GM13977 (cell line): ENCODE measurements around the gene ITGAE.

ENCODE experiments used
- DNase-seq: peaks from one replicate; pipeline ENCODE4 v3.0.0; 2012; ENCODE audit warnings: low spot score
- in situ Hi-C: fragments of 300-500 bp; cut with MboI; formaldehyde crosslinking; loops from one replicate; pipeline ENCODE4 v1.12.0; 2022; ENCODE audit warnings: low sequenced_read_pairs, low pct_unique_long_range_greater_than_20kb, mixed read lengths, inconsistent platforms; ENCODE audit not compliant: unreplicated experiment
- TF ChIP-seq, protein P1 (sequence below): IDR thresholded peaks from 2 replicates; pipeline ENCODE4 v1.5.1; 2012; ENCODE audit warnings: mild to moderate bottlenecking, control low read depth; ENCODE audit not compliant: insufficient read depth; ENCODE audit errors: extremely low read depth, missing control alignments

The ITGAE gene

DNA sequence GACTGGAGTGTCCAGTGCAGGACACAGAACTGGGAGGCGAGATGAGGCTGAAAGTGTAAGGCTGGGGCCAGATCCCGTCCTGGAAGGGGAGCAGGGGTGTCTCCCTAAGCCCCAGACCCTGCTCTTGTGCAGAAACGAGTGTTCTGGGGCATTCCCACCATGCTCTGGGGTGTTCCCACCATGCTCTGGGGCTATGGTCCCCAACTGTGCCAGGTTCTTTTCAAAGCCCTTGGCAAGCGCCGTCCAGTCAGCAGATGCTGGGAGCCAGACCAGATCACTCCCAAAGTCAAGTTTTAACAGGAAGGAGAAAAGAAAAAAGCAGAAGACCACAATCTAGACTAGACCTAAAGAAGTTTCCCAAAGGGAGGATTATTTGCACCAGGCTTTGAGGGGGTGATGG is 135.2 kb downstream of the ITGAE start:
- in situ Hi-C loops: loop anchor here (25.0 kb wide), 1 partner anchor 629 kb away; no protein-coding TSS in a partner anchor
- TF ChIP-seq, protein P1, sequence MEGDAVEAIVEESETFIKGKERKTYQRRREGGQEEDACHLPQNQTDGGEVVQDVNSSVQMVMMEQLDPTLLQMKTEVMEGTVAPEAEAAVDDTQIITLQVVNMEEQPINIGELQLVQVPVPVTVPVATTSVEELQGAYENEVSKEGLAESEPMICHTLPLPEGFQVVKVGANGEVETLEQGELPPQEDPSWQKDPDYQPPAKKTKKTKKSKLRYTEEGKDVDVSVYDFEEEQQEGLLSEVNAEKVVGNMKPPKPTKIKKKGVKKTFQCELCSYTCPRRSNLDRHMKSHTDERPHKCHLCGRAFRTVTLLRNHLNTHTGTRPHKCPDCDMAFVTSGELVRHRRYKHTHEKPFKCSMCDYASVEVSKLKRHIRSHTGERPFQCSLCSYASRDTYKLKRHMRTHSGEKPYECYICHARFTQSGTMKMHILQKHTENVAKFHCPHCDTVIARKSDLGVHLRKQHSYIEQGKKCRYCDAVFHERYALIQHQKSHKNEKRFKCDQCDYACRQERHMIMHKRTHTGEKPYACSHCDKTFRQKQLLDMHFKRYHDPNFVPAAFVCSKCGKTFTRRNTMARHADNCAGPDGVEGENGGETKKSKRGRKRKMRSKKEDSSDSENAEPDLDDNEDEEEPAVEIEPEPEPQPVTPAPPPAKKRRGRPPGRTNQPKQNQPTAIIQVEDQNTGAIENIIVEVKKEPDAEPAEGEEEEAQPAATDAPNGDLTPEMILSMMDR: no peak
- no peak for DNase-seq
